OCI-LY7 (cell line): ENCODE measurements around the gene THAP7.

Experiments
- EZH2phosphoT487 ChIP-seq: fragments of 200-600 bp; sonication (generic); IDR thresholded peaks from 2 replicates; pipeline ENCODE4 v1.6.1; 2018; ENCODE audit warnings: low read depth, borderline replicate concordance, mild to moderate bottlenecking, mixed run types, antibody characterized with exemption, low read length, moderate library complexity, mixed read lengths
- TF ChIP-seq, protein P1 (sequence below): fragments of 200-600 bp; sonication (generic); conservative IDR thresholded peaks from 2 replicates; pipeline ENCODE4 v1.5.1; 2014; ENCODE audit warnings: mild to moderate bottlenecking, antibody characterized with exemption, low read length, moderate library complexity, mixed read lengths

DNA sequence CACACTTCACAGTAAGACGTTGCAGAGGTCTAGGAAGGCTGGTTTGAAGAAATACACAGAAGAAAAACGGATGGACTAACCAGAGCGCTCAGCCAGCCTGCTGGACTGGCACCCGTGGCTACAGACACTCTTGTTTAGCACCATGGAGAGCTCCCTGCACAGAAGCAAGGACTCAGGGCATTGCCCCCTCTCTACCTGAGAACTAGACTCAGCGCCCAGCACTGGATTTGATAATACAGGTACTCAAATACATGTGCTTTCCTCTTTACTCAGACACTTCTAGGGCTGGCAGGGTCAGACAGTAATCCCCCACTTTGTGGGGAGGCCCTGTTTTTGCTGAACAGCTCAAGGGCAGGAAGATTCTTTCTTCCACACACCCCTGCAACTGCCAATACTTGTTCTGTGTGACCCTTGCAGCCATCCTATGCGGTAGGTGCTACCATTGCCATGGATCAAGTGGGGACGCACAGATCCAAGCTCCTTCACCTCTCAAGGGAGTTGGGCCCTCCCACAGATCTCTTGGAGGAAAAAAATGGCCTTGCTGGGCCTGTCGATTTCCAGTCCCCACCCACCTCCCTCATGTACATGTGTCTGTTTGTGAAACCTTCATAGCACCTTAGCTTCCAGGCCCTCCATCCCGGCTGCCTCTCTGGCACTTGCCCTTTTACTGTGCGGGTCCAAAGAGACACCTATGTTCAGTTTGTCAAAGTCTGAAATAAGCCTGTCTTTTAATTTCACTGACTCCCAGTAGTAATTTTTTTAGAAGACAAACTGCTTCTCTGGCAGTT lies 7.9 kb upstream of the THAP7 start:
- no peak for TF ChIP-seq EZH2phosphoT487
- TF ChIP-seq, protein P1, sequence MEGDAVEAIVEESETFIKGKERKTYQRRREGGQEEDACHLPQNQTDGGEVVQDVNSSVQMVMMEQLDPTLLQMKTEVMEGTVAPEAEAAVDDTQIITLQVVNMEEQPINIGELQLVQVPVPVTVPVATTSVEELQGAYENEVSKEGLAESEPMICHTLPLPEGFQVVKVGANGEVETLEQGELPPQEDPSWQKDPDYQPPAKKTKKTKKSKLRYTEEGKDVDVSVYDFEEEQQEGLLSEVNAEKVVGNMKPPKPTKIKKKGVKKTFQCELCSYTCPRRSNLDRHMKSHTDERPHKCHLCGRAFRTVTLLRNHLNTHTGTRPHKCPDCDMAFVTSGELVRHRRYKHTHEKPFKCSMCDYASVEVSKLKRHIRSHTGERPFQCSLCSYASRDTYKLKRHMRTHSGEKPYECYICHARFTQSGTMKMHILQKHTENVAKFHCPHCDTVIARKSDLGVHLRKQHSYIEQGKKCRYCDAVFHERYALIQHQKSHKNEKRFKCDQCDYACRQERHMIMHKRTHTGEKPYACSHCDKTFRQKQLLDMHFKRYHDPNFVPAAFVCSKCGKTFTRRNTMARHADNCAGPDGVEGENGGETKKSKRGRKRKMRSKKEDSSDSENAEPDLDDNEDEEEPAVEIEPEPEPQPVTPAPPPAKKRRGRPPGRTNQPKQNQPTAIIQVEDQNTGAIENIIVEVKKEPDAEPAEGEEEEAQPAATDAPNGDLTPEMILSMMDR = no peak
